Right atrium auricular region (tissue), 2 donors: ENCODE data around the gene FGF1. TPM values are rescaled to one million over a fixed set of nuclear protein-coding genes. Genes with fewer than 3 reads are reported as not detected.

ENCODE experiments used
- DNase-seq: peaks from one replicate; pipeline ENCODE4 v3.0.0-alpha.2; 2019; ENCODE audit warnings: low spot score
- H3K27ac ChIP-seq, 2 donors: fragments of 200-600 bp; sonication (generic); 1 replicate in 1 of 2; 2 replicates in 1 of 2; pipeline ENCODE4 v1.5.1; 2016 to 2019
- H3K27me3 ChIP-seq, 2 donors: fragments of 200-600 bp; sonication (generic); one replicate each; pipeline versions ENCODE4 v1.5.1 to v1.6.0; 2017 to 2019
- H3K36me3 ChIP-seq: fragments of 200-600 bp; sonication (generic); one replicate; pipeline ENCODE4 v1.5.1; 2016
- H3K4me1 ChIP-seq, 2 donors: fragments of 200-600 bp; sonication (generic); one replicate each; pipeline versions ENCODE4 v1.5.1 to v1.6.0; 2017 to 2019
- H3K4me3 ChIP-seq, 2 donors: fragments of 200-600 bp; sonication (generic); 1 replicate in 1 of 2; 2 replicates in 1 of 2; pipeline ENCODE4 v1.5.1; 2017 to 2019; ENCODE audit warnings: mild to moderate bottlenecking in 1 of 2, moderate library complexity in 1 of 2
- H3K9me3 ChIP-seq, 2 donors: fragments of 200-600 bp; sonication (generic); one replicate each; pipeline ENCODE4 v1.5.1; 2019
- total RNA-seq, 2 donors: library from RNA; depleted of rRNA; stranded (reverse); fragments of >200 nt; gene quantifications; one replicate each; pipeline ENCODE4 v1.1.0, GENCODE V29; 2016
- TF ChIP-seq, protein P1 (sequence below), 2 donors: fragments of 200-600 bp; sonication (generic); IDR thresholded peaks; one replicate each; pipeline ENCODE4 v1.5.1; 2019; ENCODE audit warnings: antibody characterized with exemption in 2 of 2

FGF1 gene
- total RNA-seq, 2 donors from 2014 or later = 35.3 to 47.9 TPM

GRCh38 chr5:142586552-142586951 lies 99.3 kb downstream of the FGF1 start:
- Histone ChIP-seq H3K4me3 (no peak overlapping the region), H3K36me3 (no peaks in the 10 kb centered on the region), H3K27me3 (no peaks in the 10 kb centered on the region), H3K27ac (no peak overlapping the region), H3K4me1 (no peaks in the 10 kb centered on the region), H3K9me3 (no peaks in the 10 kb centered on the region)
- DNase-seq = no peak
- TF ChIP-seq, protein P1, sequence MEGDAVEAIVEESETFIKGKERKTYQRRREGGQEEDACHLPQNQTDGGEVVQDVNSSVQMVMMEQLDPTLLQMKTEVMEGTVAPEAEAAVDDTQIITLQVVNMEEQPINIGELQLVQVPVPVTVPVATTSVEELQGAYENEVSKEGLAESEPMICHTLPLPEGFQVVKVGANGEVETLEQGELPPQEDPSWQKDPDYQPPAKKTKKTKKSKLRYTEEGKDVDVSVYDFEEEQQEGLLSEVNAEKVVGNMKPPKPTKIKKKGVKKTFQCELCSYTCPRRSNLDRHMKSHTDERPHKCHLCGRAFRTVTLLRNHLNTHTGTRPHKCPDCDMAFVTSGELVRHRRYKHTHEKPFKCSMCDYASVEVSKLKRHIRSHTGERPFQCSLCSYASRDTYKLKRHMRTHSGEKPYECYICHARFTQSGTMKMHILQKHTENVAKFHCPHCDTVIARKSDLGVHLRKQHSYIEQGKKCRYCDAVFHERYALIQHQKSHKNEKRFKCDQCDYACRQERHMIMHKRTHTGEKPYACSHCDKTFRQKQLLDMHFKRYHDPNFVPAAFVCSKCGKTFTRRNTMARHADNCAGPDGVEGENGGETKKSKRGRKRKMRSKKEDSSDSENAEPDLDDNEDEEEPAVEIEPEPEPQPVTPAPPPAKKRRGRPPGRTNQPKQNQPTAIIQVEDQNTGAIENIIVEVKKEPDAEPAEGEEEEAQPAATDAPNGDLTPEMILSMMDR (IDR thresholded peaks at IDR 0.05) = no peak

DNA sequence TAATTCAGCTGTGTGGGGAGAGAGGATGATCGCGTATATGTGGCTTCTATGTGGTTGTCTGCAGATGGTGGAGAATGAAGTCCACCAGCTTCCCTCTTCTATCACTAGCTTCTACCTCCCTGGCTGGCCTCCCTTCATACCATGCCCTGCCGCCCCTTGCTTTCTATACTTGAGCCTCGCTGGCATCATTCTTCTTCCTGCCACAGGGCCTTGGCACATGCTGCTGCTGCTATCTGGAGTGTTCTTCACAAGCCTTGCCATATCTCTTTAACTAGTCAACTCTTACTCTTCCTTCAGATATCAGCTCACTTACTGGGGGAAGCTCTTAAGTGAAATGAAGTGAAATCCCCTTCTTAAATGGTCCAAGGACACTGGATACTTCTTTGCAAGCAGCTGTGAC lies 100.4 kb downstream of the FGF1 start:
- TF ChIP-seq, protein P1 (IDR thresholded peaks at IDR 0.05) = no peak
- Histone ChIP-seq H3K27me3 (no peaks in the 10 kb centered on the region), H3K4me3 (no peak overlapping the region), H3K4me1 (no peaks in the 10 kb centered on the region), H3K36me3 (no peaks in the 10 kb centered on the region), H3K27ac (no peak overlapping the region), H3K9me3 (no peaks in the 10 kb centered on the region)
- DNase-seq = no peak

GRCh38 chr5:142584891-142585290 lies 101.0 kb downstream of the FGF1 start:
- no peak overlapping the region for H3K27ac ChIP-seq
- no peaks in the 10 kb centered on the region for H3K27me3 ChIP-seq
- H3K9me3 ChIP-seq = no peaks in the 10 kb centered on the region
- H3K36me3 ChIP-seq = no peaks in the 10 kb centered on the region
- no peak overlapping the region for H3K4me3 ChIP-seq
- TF ChIP-seq, protein P1 (IDR thresholded peaks at IDR 0.05) = no peak
- DNase-seq = no peak
- H3K4me1 ChIP-seq = no peaks in the 10 kb centered on the region

DNA sequence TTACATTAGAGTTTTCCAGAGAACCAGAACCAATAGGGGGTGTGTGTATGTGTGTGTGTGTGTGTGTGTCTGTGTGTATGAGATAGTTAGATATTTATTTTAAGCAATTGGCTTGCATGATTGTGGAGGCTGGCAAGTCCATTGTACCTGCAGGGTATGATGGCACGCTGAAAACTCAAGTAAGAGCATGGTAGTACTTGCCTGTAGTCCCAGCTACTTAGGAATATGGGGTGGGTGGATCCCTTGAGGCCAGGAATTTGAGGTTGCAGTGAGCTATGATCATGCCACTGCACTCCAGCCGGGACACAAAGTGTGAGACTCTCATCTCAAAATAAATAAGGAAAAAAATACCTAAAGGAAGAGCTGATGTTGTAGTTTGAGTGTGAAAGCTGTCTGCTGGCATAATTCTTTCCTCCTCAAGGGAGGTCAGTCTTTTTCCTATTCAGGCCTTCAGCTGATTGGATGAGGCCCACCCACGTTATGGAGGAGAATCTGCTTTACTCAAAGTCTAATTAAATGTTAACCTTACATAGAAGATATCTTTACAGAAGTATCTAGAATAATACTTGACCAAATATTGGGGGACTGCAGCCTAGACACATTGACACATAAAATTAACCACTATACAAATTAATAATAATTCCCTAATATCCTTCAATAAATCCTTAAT lies 107.6 kb downstream of the FGF1 start:
- no peak for DNase-seq
- TF ChIP-seq, protein P1 (IDR thresholded peaks at IDR 0.05) = no peak
- no peaks in the 10 kb centered on the region for H3K4me1 ChIP-seq

GRCh38 chr5:142576804-142577203 lies 109.1 kb downstream of the FGF1 start:
- TF ChIP-seq, protein P1 (IDR thresholded peaks at IDR 0.05) = no peak
- H3K36me3 ChIP-seq = no peaks in the 10 kb centered on the region
- H3K27ac ChIP-seq = no peak overlapping the region
- H3K27me3 ChIP-seq = no peaks in the 10 kb centered on the region
- H3K4me3 ChIP-seq = no peak overlapping the region
- no peak for DNase-seq
- H3K9me3 ChIP-seq = no peaks in the 10 kb centered on the region
- H3K4me1 ChIP-seq = no peaks in the 10 kb centered on the region

More for the DNA sequence above, 107.6 kb downstream of the FGF1 start:
- H3K9me3 ChIP-seq = no peaks in the 10 kb centered on the region
- H3K4me3 ChIP-seq = no peak overlapping the region
- no peaks in the 10 kb centered on the region for H3K36me3 ChIP-seq
- no peaks in the 10 kb centered on the region for H3K27me3 ChIP-seq
- H3K27ac ChIP-seq = no peak overlapping the region

GRCh38 chr5:142576303-142576702 lies 109.6 kb downstream of the FGF1 start:
- DNase-seq = no peak
- H3K9me3 ChIP-seq = no peaks in the 10 kb centered on the region
- TF ChIP-seq, protein P1 (IDR thresholded peaks at IDR 0.05) = no peak
- no peak overlapping the region for H3K4me3 ChIP-seq
- no peaks in the 10 kb centered on the region for H3K36me3 ChIP-seq
- H3K27me3 ChIP-seq = no peaks in the 10 kb centered on the region
- no peak overlapping the region for H3K27ac ChIP-seq
- H3K4me1 ChIP-seq = no peaks in the 10 kb centered on the region
